Measurements from ENCODE around the gene MEGF6. TPM values are rescaled to one million over a fixed set of nuclear protein-coding genes. Genes with fewer than 3 reads are reported as not detected.

Gene MEGF6
- total RNA-seq, 1 donor from 2014 or later = 194 TPM

- Histone ChIP-seq H3K27ac (no peak overlapping the region), H3K36me3 (peaks cover 55 to 78% of the 10 kb centered on the region in 2 donors), H3K4me1 (peaks cover 7 to 11% of the 10 kb centered on the region in 2 donors), H3K27me3 (no peaks in the 10 kb centered on the region), H3K9me3 (no peaks in the 10 kb centered on the region), H3K4me3 (no peak overlapping the region)
- no peak for DNase-seq (ENCODE audit: low spot score in 2 of 2)
- TF ChIP-seq CTCF (IDR thresholded peaks at IDR 0.05) = no peak
- intact Hi-C loops (cut with DNase I) = no loop called here
Observed at GRCh38 chr1:3499611-3500010, 111.7 kb downstream of the MEGF6 start.

GRCh38 chr1:3498986-3499385, 112.3 kb downstream of the MEGF6 start:
- no peak for TF ChIP-seq CTCF (IDR thresholded peaks at IDR 0.05)
- Histone ChIP-seq H3K9me3 (no peaks in the 10 kb centered on the region), H3K4me3 (no peak overlapping the region), H3K4me1 (peaks cover 4 to 10% of the 10 kb centered on the region in 2 donors), H3K27me3 (no peaks in the 10 kb centered on the region), H3K36me3 (peaks cover 54 to 84% of the 10 kb centered on the region in 2 donors), H3K27ac (no peak overlapping the region)
- no peak for DNase-seq (ENCODE audit: low spot score in 2 of 2)
- intact Hi-C loops (cut with DNase I) = no loop called here

- Histone ChIP-seq H3K9me3 (no peaks in the 10 kb centered on the region), H3K27me3 (no peaks in the 10 kb centered on the region), H3K4me3 (no peak overlapping the region), H3K27ac (no peak overlapping the region), H3K4me1 (peaks cover 0 to 5% of the 10 kb centered on the region in 2 donors), H3K36me3 (peaks cover 59 to 84% of the 10 kb centered on the region in 2 donors)
- DNase-seq (ENCODE audit: low spot score in 2 of 2) = no peak
- TF ChIP-seq CTCF (IDR thresholded peaks at IDR 0.05) = no peak
- intact Hi-C loops (cut with DNase I) = no loop called here
Observed at GRCh38 chr1:3498246-3498930, 112.9 kb downstream of the MEGF6 start.

GRCh38 chr1:3497521-3497920, 113.8 kb downstream of the MEGF6 start:
- DNase-seq (ENCODE audit: low spot score in 2 of 2) = no peak
- no peak overlapping the region for H3K27ac ChIP-seq
- H3K36me3 ChIP-seq = peaks cover 57 to 85% of the 10 kb centered on the region in 2 donors
- H3K4me1 ChIP-seq = no peaks in the 10 kb centered on the region
- intact Hi-C loops (cut with DNase I) = no loop called here
- TF ChIP-seq CTCF (IDR thresholded peaks at IDR 0.05) = no peak
- H3K27me3 ChIP-seq = no peaks in the 10 kb centered on the region
- H3K4me3 ChIP-seq = no peak overlapping the region
- H3K9me3 ChIP-seq = no peaks in the 10 kb centered on the region

GRCh38 chr1:3496916-3497315, 114.4 kb downstream of the MEGF6 start:
- intact Hi-C loops (cut with DNase I) = no loop called here
- Histone ChIP-seq H3K4me3 (no peak overlapping the region), H3K36me3 (peaks cover 57 to 88% of the 10 kb centered on the region in 2 donors), H3K27me3 (no peaks in the 10 kb centered on the region), H3K27ac (no peak overlapping the region), H3K9me3 (no peaks in the 10 kb centered on the region), H3K4me1 (no peaks in the 10 kb centered on the region)
- TF ChIP-seq CTCF (IDR thresholded peaks at IDR 0.05) = no peak
- no peak for DNase-seq (ENCODE audit: low spot score in 2 of 2)

All from ascending aorta (tissue), 2 donors.